Amygdala (tissue), 56 donors: ENCODE data around the gene DAZAP2.

Experiments
- DNase-seq, 56 donors: peaks; one replicate each; lab custom pipeline; 2025; lab: John Stamatoyannopoulos, UW

Gene DAZAP2

DNA sequence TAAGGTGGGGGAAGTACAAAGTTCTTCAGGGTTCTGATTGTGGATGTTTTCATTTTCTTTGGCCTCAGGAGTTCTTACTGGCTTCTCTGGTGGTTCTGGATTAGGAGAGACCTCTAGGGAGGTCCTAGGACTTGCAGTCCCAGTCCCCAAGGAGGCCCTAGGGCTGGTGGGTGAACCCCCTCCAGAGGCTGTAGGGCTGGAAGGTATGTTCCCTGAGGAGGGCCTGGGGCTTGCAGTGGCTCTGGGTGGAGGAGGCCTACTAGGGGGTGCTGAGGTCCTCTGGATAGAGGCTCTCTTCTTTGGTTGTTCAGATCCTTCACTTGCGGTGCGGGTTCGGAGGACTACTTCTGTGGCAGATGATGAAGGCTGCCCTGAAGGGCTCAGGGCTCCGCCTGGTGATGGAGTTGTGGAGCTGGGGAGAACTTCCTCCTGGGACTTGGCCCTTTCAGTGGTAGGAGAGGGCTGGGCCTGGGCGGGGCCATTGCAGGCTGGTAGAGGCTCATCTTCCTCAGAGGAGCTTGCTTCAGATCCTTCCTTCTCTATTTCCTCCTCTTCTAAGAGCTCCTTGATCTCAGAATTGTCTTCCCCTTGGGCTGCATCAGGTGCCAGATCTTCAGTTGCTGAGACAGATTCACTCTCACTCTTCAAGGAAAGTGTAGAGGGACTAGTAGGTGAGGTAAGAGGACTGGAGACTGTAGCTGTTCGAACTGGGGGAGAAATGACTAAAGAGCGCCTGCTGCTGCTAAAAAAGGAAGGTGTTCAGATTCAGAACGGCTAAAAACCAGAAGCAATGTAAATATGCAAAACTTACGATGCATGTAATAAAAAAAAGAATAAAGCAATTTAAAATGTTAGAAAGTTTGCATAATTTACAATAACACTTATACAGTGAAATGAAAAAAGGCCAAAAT lies 53.2 kb downstream of the DAZAP2 start:
- peak in 11 of 56 donors; percentile 0 to 31 (median 12) for DNase-seq
